GM13976 (cell line): ENCODE data around the gene INTS14.

ENCODE experiments used
- DNase-seq: peaks from one replicate; pipeline ENCODE4 v3.0.0; 2012; ENCODE audit warnings: low spot score
- CTCF ChIP-seq: IDR thresholded peaks from 2 replicates; pipeline ENCODE4 v1.5.1; 2012; ENCODE audit warnings: borderline replicate concordance, mild to moderate bottlenecking; ENCODE audit not compliant: insufficient read depth; ENCODE audit errors: extremely low read depth, missing control alignments, control extremely low read depth
- in situ Hi-C: fragments of 300-500 bp; cut with MboI; formaldehyde crosslinking; loops from one replicate; pipeline ENCODE4 v1.12.0; 2022; ENCODE audit warnings: low sequenced_read_pairs, mixed read lengths, inconsistent platforms; ENCODE audit not compliant: unreplicated experiment

INTS14 gene

DNA sequence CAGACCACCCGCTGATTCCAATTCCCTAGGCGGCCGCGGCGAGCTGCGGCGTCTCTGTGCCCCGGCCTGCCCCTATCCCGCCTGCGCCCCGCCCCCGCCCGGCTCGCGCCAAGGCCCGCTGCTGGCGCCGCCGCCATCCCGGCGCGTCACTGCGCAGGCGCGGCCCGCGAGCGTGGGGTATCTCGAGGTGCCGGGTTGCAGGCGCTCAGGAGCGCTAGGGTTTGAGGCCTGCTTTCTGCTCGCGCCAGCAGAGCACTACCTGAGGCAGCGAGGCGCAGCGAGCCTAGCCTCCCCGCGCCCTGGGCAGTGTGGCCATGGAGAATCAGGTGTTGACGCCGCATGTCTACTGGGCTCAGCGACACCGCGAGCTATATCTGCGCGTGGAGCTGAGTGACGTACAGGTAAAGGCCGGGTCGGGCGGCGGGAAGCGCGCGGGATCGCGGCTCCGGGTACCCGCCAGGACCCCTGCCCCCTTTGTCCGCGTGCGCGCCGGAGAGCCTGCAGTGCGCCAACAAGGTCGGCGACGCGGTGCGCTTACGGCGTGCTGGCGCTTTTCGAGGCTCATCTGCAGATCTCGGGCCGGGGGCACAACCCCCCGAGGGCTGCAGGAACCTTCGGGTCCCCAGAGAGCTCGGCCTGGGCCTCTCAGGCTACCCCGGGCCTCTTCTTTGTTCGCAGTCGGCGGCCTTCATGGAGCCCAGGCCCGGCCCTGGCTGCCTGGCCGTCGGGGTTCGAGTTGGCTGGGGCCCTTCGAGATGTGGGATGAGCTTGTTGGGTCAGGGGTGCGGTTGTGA, 80.4 kb downstream of the INTS14 start, which contains the start of gene HACD3:
HACD3 (plus strand) TSS at position 146 of the 794 bp plus-strand sequence; CDS start at position 315, 169 bp downstream.
- no peak for TF ChIP-seq CTCF
- peak; percentile 98 for DNase-seq
- in situ Hi-C loops, result no loop called here

DNA sequence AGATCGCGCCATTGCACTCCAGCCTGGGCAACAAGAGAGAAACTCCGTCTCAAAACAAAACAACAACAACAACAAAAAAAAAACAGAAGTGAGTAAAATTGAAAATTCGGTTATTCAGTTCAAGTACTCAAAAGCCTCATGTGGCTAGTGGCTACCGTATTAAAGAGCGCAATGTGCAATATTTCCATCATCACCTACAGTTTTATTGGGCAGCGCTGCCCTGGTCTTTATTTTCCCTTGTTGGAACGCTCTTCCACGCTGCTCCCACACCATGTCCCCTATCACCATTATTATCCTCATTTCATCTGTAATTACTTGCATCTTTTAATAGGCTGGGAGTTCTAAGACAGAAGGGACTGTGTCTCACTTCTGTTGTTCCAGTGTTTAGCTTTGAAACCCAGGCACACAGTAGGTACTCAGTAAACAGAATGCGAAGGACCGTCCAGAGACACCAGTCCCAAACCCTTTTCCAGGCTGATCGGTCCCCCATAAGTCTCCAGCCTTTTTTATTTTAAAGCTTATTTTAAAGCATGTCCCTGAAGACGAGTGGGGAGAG, 81.1 kb downstream of the INTS14 start:
- TF ChIP-seq CTCF, result no peak
- in situ Hi-C loops, result no loop called here
- DNase-seq, result no peak
